ENCODE data around the gene TRIM44.
A peak's percentile ranks its signal among the peaks of the same experiment; 100 is the strongest.
"Not testable (repeated sequence)": the region's sequence is repeated elsewhere in the genome, so short reads cannot be mapped to it uniquely, and the experiment has no call there.

The TRIM44 gene

DNA sequence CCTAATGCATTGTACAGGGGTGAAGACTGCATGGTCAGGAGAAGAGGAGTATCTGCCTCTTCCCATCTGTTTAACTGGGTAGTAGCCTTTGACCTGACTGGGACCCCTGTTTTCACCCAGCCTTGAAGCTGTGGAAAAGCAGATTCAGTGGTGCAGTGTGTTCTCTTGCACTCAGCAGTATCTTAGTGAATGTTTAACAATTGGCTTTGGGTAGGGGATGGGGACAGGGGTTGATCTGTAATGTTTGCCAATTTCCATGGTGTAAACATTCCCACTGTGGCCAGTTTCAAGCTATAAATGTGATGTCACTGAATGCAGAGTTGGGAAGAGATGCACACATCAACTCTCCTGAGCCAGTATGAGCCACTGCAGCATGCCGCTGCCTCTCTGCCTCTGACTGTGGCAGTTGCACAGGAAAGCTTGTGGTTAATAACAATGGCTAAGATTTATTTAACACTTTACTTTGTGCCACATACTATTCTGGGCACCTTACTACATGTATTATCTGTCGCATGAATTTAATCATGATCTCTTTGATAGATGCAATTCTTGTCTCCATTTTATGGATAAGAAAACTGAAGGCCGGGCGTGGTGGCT is 28.6 kb upstream of the TRIM44 start:
- no peak for DNase-seq (ENCODE audit: low spot score)

- no peak for DNase-seq (ENCODE audit: low spot score)
These were observed 26.6 kb upstream of the TRIM44 start for GRCh38 chr11:35635933-35636332.

DNA sequence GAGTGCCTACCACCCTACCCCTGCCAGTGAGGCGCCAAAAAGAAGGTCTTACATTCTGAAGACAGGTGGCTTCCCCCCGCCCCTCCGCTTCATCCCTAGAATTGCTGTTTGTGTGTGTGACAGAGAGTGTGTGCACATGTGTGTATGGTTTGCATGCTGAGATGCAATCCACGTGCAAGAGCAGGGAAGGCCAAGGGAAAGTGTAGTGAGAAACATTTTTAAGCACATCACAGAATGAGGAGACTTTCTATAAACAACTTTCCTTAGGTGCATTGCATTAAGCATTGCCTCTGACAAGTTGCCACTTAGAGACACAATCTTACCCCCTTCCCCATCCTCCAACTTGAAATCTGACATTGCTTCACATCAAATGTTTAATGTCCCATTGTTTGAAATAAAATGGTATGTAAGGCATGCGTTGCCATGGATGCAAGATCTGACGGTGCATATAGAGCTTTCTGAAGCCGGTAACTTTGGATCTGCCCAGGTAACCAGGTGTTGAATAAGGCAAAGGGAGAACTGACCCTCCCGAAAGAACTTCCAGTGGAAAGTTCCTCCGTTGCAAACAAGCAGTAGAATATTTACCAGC is 22.9 kb upstream of the TRIM44 start:
- DNase-seq (ENCODE audit: low spot score): no peak

DNA sequence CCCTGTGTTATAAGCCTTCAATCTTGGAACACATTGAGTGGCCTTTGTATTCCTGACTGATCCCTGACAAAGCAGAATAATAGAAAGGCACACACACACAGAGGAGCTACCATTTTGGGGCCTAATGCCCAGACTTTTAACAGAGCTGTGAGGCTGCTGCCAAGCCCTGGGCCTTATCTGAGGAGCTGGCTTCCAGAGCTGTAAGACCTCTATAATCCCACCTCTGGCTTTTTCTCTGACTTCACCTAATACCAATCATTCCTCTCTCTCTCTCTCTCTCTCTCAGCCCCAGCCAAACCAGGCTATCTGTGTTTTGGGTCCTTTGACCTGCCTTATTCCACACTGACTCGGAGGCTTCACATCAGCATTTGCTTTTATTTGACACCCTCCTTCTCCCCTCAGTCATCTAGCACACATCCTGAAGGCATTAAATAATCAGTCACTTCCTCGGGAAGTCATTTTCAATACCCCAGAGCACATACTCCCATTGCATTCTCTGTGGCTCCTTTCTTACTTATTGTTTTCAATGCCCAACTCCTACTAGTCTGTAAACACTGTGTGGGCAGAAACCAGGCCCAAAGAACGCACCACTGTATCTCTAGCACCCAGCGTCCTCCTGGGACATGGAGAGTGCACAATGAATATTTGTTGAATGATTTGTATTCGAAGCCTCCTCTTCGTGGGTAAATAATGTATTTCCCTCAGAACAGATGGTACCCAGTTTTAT is 21.2 kb upstream of the TRIM44 start:
- DNase-seq (ENCODE audit: low spot score): peak; percentile 60

- no peak for DNase-seq (ENCODE audit: low spot score)
These were observed 20.6 kb upstream of the TRIM44 start for GRCh38 chr11:35641964-35642363.

DNA sequence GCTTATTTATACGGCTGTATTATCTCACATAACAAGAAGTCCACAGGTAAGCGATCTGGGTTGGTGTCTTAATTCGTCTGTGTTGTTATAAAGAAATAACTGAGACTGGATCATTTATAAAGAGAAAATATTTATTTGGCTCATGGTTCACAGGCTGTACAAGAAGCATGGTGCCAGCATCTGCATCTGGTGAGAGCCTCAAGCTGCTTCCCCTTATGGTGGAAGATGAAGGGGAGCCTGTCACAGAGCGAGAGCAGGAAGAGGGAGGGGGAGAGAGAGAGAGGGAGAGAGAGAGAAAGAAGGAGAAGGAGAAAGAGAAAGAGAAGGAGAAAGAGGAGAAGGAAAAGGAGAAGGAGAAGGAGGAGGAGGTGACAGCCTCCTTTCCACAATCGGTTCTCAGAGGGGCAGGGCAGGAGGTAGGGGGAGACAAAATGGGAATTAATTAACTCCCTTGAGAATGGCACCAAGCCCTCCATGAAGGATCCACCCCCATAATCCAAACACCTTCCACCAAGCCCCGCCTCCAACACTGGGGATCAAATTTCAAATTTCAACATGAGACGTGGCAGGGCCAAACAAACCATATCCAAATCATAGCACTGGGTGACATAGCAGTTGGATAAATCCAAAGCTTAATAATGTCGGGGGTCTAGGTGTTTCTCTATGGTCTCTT is 15.0 kb upstream of the TRIM44 start:
- DNase-seq (ENCODE audit: low spot score): no peak

DNA sequence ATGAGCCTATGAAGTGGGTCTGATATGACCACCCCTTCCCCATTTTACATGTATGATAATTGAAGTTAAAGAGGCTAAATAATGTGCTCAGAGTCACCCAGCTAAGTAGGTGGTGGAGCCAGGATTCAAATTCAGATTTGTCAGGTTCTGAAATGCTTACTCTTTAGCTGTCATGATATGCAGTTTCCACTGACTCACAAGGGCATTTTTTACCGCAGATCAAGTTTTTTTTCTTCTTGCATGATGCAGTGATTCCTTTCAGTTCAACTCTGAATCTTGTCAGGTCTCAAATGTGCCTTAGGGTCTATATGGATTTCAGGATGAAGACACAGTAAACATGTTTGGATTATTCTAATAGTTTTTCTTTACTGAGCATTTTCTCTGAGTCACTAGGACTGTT is 12.6 kb upstream of the TRIM44 start:
- no peak for DNase-seq (ENCODE audit: low spot score)

DNA sequence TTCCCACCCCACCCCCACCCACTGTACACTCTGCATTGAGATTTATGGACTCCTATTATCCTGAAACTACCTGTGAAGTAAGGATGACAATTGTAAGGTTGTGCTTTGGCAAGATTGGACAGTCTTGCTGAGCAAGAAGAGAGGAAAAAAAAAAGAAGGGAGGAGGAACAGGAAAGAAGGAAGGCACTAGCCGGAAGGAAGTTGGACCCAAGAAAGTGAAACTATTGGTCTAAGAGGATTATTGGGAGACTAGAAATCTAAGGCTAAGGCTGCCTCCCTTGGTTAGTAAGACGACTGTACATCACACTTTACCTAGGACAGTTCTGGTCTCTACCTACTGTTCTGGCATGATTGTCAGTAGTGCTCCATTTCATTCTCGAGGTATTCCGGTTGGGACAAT is 12.1 kb upstream of the TRIM44 start:
- no peak for DNase-seq (ENCODE audit: low spot score)

- no peak for DNase-seq (ENCODE audit: low spot score)
These were observed 11.3 kb upstream of the TRIM44 start for GRCh38 chr11:35651263-35651662.

DNA sequence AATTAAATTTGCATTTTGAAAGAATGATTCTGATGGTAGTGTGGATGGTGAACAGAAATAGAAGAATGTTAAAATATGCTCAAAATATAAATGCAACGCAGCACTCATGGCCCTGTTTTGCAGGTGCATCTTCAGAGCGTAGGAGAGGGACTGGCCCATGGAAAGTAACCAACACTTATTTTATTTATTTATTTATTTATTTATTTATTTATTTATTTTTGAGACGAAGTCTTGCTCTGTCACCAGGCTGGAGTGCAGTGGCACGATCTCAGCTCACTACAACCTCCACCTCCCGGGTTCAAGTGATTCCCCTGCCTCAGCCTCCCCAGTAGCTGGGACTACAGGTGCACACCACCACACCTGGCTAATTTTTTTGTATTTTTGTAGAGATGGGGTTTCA is 9.8 kb upstream of the TRIM44 start:
- DNase-seq (ENCODE audit: low spot score): not testable (repeated sequence)

DNA sequence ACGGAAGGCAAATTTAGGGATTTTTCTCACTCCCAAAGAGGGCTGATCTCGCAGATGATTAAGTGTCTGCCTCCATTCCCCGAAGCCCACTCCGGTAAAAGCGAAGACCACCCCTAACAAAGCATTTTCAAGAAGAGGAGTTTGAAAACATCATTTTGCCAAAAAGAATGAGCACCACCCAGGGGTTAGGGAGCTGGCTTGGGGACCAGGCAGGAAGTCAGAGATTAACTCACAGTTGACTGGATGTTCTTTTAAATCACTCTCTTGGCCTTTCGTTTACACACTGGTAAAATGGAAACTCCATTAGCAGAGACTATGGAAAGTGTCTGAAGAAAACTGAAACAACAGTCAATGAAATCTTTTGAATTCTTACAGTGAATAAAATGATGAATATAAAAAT is 7.9 kb upstream of the TRIM44 start:
- no peak for DNase-seq (ENCODE audit: low spot score)

DNA sequence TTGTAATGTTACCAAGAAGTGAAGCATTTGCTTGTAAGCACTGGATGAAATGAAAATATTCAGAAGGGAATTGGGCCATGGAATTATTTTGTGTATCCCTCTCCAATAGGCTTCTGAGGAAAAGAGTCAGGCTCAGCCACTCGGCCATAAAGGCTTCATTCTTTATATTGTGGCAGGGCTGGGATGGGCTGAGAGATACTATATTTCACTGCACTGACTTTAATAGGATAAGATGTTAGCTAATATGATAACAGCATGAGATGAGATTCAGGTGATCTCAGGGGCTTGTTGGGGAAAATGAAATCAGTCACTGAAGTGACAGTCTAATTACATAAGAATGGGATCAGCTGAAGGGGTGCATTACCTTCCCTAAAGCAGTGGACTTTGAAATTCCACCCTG is 7.3 kb upstream of the TRIM44 start:
- DNase-seq (ENCODE audit: low spot score): no peak

GRCh38 chr11:35655856-35656255 is 6.7 kb upstream of the TRIM44 start:
- DNase-seq (ENCODE audit: low spot score): no peak

- DNase-seq (ENCODE audit: low spot score): peak; percentile 31
These were observed 4.3 kb upstream of the TRIM44 start for GRCh38 chr11:35658020-35658948.

DNA sequence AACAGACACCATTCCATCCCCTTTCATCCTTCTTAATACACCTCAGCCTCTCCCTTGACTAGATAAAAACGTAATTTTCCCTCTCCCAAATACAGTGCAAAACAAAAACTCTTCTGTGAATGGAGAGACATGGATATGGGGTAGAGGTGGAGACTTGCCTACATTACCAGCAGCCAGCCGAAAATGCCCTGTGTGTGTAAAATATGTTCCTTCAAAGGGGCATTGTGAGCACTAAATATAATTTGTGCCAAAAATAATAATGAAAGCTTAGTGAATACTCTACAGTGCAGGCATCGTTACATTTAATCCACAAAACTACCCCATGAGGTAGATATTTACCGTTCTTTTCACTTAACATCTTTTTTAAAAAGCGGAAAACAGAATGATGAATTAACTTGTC is 1.0 kb upstream of the TRIM44 start:
- DNase-seq (ENCODE audit: low spot score): no peak

GRCh38 chr11:35662061-35662648 is 420 bp upstream of the TRIM44 start:
- DNase-seq (ENCODE audit: low spot score): no peak

DNA sequence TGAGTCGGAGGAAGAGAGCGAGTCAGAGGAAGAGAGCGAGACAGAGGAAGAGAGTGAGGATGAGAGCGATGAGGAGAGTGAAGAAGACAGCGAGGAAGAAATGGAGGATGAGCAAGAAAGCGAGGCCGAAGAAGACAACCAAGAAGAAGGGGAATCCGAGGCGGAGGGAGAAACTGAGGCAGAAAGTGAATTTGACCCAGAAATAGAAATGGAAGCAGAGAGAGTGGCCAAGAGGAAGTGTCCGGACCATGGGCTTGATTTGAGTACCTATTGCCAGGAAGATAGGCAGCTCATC is 780 bp downstream of the TRIM44 start:
- no peak for DNase-seq (ENCODE audit: low spot score)

- no peak for DNase-seq (ENCODE audit: low spot score)
These were observed 2.4 kb downstream of the TRIM44 start for GRCh38 chr11:35664977-35665441.

DNA sequence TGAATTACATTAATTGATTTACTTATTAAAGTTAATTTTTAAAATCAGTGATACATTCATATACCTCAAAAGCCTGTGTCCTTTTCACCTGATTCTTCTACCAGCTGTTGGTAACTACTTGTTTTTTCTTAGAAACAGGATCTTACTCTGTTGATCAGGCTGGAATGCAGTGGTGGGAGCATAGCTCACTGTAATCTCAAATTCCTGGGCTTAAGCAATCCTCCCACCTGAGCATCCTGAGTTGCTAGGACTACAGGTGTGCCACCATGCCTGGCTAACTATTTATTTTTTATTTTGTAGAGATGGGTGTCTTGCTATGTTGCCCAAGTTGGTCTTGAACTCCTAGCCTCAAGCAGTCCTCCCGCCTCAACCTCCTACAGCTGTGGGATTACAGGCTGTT is 4.7 kb downstream of the TRIM44 start:
- no peak for DNase-seq (ENCODE audit: low spot score)

DNA sequence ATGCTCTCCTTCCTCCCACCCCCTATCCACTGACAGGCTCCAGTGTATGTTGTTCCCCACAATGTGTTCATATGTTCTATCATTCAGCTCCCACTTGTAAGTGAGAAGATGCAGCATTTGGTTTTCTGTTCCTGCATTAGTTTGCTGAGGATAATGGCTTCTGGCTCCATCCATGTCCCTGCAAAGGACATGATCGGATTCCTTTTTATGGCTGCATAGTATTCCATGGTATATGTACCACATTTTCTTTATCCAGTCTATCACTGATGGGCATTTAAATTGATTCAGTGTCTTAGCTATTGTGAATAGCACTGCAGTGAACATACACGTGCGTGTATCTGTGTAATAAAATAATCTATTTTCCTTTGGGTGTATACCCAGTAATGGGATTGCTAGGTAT is 5.8 kb downstream of the TRIM44 start:
- DNase-seq (ENCODE audit: low spot score): not testable (repeated sequence)

DNA sequence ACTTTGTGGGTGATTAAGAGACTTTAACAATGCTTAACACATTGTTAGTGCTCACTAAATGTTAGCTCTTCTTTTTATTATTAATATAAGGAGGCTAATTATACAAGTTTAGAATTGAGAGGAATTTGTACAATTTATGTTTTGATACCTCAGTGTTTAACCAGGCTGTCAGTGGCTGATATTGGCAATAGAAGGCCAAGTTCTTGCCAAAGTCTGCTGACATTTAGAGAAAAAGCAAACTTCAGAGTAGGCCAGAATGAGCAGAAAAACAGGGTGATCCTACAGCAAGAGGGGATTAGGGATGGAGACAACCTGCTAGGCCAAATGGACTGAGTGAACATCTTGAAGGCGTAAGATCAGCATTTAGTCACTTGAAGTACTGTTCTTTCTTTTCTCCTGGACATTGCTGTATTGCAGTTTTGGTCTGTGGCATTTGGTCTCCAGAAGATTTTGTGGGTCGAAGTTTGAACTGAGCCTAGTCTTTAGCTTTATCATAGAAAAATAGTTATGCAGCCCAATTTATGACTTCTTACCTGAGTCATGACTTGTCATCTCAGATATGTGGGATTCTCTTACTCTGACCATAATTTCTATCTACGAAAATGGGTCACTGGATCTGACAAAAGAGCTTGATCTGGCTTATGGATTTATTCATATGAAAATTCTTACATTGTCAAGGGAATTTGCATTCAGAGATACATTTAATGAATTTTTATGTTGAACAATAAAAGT is 9.0 kb downstream of the TRIM44 start:
- DNase-seq (ENCODE audit: low spot score): no peak

Measured in kidney capillary endothelial cell (primary cell).